VCaP (cell line): ENCODE data around the gene MTERF1.
A peak's percentile ranks its signal among the peaks of the same experiment; 100 is the strongest.

Source experiments
- H3K27ac ChIP-seq: fragments of 450-650 bp; 2 replicates; pipeline ENCODE4 v1.5.1; 2017
- CTCF ChIP-seq: fragments of 450-650 bp; conservative IDR thresholded peaks from 2 replicates; pipeline ENCODE4 v1.5.1; 2017; ENCODE audit warnings: mild to moderate bottlenecking, moderate library complexity

MTERF1 gene

DNA sequence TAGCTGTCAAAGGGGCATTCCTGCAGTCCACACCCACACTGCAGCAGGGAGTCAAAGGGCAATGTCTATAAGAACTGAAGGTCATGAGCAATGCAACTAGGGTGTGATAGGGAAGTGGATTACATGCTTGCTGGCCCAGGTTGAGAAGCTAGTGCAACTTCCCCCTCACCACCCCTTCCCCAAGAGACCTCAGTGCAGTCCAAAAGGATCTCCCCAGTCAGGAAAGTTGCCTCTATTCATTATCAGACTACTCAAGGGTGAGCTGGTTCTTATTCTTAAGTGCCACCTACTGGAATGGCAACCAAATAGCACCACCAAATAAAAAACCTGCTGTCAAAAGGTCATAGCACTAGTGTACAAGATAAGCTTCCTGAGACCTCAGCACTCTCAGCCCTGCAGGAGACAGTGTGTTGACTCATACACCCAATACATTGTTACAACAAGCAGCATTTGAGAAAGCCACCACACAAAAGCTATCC lies 28.2 kb downstream of the MTERF1 start:
- no peak overlapping the region for H3K27ac ChIP-seq

DNA sequence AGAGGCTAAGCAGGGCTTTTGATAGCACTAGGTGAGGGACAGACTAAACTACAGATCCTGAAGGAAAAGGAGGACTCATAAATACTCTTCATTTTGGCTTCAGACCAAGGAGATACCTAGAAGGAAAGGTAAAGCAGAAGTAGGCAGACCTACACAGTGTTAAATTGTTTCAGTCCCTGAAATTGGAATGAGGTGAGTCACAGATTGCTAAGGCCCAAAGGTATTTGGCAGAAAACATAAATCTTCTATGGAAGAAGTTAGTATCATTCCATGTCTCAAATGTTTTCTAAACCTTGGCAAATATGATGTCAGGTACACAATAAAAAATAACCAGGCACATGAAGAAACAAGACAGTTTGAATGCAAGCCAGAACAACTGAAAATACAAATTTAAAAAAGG lies 30.0 kb downstream of the MTERF1 start:
- TF ChIP-seq CTCF = no peak
- no peak overlapping the region for H3K27ac ChIP-seq

More for the DNA sequence above, 28.2 kb downstream of the MTERF1 start:
- peak; percentile 35 for TF ChIP-seq CTCF

DNA sequence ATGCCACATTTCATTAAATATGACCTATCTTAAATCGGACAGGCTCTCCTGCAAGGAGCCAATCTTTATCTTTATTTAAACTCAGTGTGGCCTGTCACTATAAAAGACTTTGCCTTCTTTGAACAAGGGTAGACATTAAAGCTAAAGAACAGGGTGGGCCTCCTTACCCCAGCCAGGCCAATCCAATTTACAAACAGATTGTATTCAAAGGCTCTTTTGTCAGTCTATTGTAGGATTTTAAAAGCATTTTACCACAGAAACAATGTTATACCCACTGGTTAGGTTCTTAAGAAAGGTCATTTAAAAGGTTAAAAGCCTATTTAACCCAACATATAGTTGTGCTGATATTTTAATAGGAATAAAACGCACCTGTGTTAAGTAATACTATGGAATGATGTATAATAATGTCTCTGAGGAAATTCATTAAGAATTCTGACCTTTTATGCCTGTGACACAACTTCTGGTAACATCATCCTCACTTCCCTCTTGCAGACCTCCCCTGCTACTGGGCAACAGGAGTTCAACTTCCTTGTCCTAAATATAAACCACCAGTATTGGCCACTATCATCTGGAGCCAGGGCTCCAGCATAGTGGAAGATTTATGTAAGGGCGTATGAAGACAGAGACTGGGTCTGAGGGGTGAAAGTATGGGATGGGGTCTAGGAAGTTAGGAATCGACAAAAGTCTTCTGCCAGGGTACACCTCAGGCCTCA lies 32.5 kb downstream of the MTERF1 start:
- TF ChIP-seq CTCF = no peak
- H3K27ac ChIP-seq = no peak overlapping the region

- no peak for TF ChIP-seq CTCF
- no peak overlapping the region for H3K27ac ChIP-seq
Measured at GRCh38 chr7:91847231-91847630, 33.3 kb downstream of the MTERF1 start.

- H3K27ac ChIP-seq = no peak overlapping the region
Measured at GRCh38 chr7:91846436-91846835, 34.1 kb downstream of the MTERF1 start.

DNA sequence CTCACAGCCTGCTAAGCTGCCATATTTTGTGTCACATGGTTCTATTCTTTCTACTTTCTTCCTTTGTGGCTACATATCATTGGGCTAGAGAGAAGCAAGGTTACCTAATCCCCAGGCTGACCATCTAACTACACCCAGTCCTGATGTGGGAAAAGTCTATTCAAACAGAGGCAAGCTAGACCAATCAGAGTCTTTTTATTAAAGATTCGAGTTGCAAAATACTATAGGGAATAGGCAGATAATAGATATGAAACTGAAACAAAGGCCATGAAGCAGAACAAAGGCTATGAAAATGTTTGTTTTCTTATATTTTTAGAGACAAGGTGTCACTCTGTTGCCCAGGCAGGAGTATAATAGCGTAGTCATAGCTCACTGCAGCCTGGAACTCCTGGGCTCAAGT lies 36.7 kb downstream of the MTERF1 start:
- no peak for TF ChIP-seq CTCF
- no peak overlapping the region for H3K27ac ChIP-seq

More at GRCh38 chr7:91846436-91846835, 34.1 kb downstream of the MTERF1 start:
- no peak for TF ChIP-seq CTCF

DNA sequence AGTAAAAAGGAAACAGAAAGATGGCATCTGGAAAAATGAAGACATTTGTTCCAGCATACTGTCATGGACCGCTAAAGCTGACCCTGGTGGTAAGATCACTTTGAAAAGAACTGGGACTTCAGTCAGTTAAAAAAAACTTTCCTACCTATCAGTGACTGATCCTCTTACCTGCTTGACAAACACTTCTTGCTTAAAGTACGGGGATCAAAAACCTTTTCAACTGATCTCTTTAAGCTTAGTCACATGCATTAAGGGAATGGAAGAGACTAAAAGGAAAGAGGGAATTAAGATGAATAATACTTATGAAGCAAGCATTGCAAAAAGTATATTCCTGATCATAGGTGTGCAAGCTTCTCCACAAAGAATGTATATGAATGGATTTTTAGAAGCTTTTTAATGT lies 42.1 kb downstream of the MTERF1 start:
- no peak for TF ChIP-seq CTCF
- H3K27ac ChIP-seq = no peak overlapping the region
